ENCODE results near the gene CCT5. TPM values are rescaled to one million over a fixed set of nuclear protein-coding genes. Genes with fewer than 3 reads are reported as not detected.

CCT5 gene
- total and polyA plus RNA-seq, 2 donors (not counting 1 experiment from before 2014, with no cell fraction given), result 74.3 to 77.7 TPM

DNA sequence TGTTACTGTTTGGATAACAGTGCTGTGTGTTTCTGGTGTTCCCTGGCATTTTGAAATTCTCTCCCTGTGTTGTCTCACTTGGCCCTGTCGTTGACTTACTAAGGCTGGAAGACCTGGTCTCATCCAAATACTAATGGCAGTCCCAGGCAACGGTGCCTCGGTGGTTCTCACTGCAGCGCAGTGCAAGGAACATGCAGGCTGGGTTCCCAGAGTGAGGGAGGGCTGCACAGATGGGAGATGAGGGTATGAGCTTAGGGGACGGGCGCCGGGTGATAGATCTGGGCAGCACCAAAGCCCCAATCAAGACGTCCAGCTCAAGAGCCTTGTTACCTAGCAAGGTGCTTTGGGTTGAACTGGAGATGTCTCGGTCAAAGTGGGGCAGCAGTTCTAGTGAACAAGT, 11.0 kb downstream of the CCT5 start:
- no peaks in the 10 kb centered on the region for H3K27me3 Mint-ChIP-seq
- ChIA-PET CTCF (interaction anchor here (1.2 kb wide), 1 partner anchor 23 kb away, joined by 3 read pairs; no protein-coding TSS in a partner anchor), POLR2A (no interaction called here)
- TF ChIP-seq EZH2 (IDR thresholded peaks at IDR 0.05; ENCODE audit: borderline replicate concordance, insufficient read depth, low read depth, low read length, poor library complexity, severe bottlenecking), result no peak
- no peak for TF ChIP-seq CTCF (IDR thresholded peaks at IDR 0.05)
- Histone ChIP-seq H3K27me3 (replicated peaks in 1 of 4; ENCODE audit: control extremely low read depth in 1 of 4, control insufficient read depth in 3 of 4, insufficient read depth in 4 of 4, low read length in 3 of 4) (no peaks in the 10 kb centered on the region), H3K9ac (ENCODE audit: low read length) (no peak overlapping the region), H3K4me3 (ENCODE audit: control extremely low read depth in 1 of 5, extremely low read depth in 1 of 5, insufficient read depth in 1 of 5, low read depth in 2 of 5, low read length in 4 of 5) (no peak overlapping the region), H3K79me2 (ENCODE audit: control insufficient read depth, insufficient read depth, low read length) (no peaks in the 10 kb centered on the region), H3K27ac (ENCODE audit: low read length in 2 of 2) (no peak overlapping the region), H3K36me3 (replicated peaks in 1 of 2; ENCODE audit: control extremely low read depth in 1 of 2, control insufficient read depth in 1 of 2, extremely low read depth in 1 of 2, insufficient read depth in 2 of 2, low read length in 1 of 2) (peaks cover 14 to 86% of the 10 kb centered on the region in 2 experiments), H3K4me2 (replicated peaks; ENCODE audit: low read depth, low read length, poor library complexity, severe bottlenecking) (no peak overlapping the region), H2AFZ (ENCODE audit: insufficient read depth, low read depth, low read length, poor library complexity, severe bottlenecking) (no peak overlapping the region), H3K4me1 (ENCODE audit: control insufficient read depth in 2 of 2, insufficient read depth in 2 of 2, low read length in 2 of 2) (no peaks in the 10 kb centered on the region), H3K9me3 (ENCODE audit: control extremely low read depth in 1 of 3, control insufficient read depth in 2 of 3, insufficient read depth in 1 of 3, low read length in 2 of 3) (no peaks in the 10 kb centered on the region), H4K20me1 (ENCODE audit: control insufficient read depth, insufficient read depth, low read length, poor library complexity, severe bottlenecking) (peaks cover 35% of the 10 kb centered on the region)
- no peak overlapping the region for H3K4me3 Mint-ChIP-seq
- DNase-seq (no peak), ATAC-seq (ENCODE audit: low read depth) (no peak)
- 86% methylated on average over 9 of the region's 9 CpGs for WGBS (ENCODE audit: insufficient coverage)
- no peaks in the 10 kb centered on the region for H3K9me3 Mint-ChIP-seq (ENCODE audit: insufficient read depth)
- intact Hi-C loops (cut with micrococcal nuclease), result no loop called here
- no peaks in the 10 kb centered on the region for H3K4me1 Mint-ChIP-seq
- H3K27ac Mint-ChIP-seq, result no peak overlapping the region

DNA sequence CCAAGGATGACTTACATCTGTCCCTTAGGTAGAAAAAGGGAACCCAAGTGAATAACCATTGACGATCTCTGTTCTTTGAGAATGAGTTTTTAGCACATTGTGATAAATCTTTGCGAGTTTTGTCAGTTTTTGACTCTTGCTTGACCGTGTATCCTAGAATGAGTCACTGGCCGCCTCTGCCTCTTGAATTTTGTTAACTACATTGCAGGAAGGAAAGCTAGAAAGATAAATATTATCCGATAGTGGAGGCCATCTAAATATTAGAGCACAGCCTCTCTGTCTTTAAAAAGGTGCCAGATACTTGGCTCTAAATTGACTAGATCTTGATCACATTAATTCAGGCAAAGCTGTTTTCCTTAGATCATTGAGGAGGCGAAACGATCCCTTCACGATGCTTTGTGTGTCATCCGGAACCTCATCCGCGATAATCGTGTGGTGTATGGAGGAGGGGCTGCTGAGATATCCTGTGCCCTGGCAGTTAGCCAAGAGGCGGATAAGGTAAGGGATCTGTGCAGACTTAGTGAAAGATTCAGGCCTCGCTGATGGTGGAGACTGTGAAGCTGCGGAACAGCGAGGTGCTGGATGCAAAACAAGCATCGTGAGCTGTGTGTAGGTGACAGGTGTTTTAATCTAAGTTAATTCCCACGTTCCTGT, 12.2 kb downstream of the CCT5 start:
- no peak overlapping the region for H3K9ac ChIP-seq (ENCODE audit: low read length)
- H3K4me1 Mint-ChIP-seq, result no peaks in the 10 kb centered on the region
- H3K27ac ChIP-seq (ENCODE audit: low read length in 2 of 2), result no peak overlapping the region
- intact Hi-C loops (cut with micrococcal nuclease), result no loop called here
- ATAC-seq (ENCODE audit: low read depth) (no peak), DNase-seq (no peak)
- WGBS (ENCODE audit: insufficient coverage), result 97% methylated on average over 12 of the region's 18 CpGs
- no peak overlapping the region for H3K4me2 ChIP-seq (replicated peaks; ENCODE audit: low read depth, low read length, poor library complexity, severe bottlenecking)
- ChIA-PET POLR2A (no interaction called here), CTCF (interaction anchor here (0.9 kb wide), 1 partner anchor 28 kb away, joined by 3 read pairs; no protein-coding TSS in a partner anchor)
- H3K27me3 ChIP-seq (replicated peaks in 1 of 4; ENCODE audit: control extremely low read depth in 1 of 4, control insufficient read depth in 3 of 4, insufficient read depth in 4 of 4, low read length in 3 of 4), result no peaks in the 10 kb centered on the region
- TF ChIP-seq CTCF (IDR thresholded peaks at IDR 0.05) (no peak), EZH2 (IDR thresholded peaks at IDR 0.05; ENCODE audit: borderline replicate concordance, insufficient read depth, low read depth, low read length, poor library complexity, severe bottlenecking) (no peak)
- H4K20me1 ChIP-seq (ENCODE audit: control insufficient read depth, insufficient read depth, low read length, poor library complexity, severe bottlenecking), result peaks cover 25% of the 10 kb centered on the region
- no peak overlapping the region for H3K4me3 Mint-ChIP-seq
- no peak overlapping the region for H2AFZ ChIP-seq (ENCODE audit: insufficient read depth, low read depth, low read length, poor library complexity, severe bottlenecking)
- H3K4me1 ChIP-seq (ENCODE audit: control insufficient read depth in 2 of 2, insufficient read depth in 2 of 2, low read length in 2 of 2), result no peaks in the 10 kb centered on the region
- no peak overlapping the region for H3K27ac Mint-ChIP-seq
- H3K9me3 Mint-ChIP-seq (ENCODE audit: insufficient read depth), result no peaks in the 10 kb centered on the region
- no peaks in the 10 kb centered on the region for H3K9me3 ChIP-seq (ENCODE audit: control extremely low read depth in 1 of 3, control insufficient read depth in 2 of 3, insufficient read depth in 1 of 3, low read length in 2 of 3)
- H3K36me3 ChIP-seq (replicated peaks in 1 of 2; ENCODE audit: control extremely low read depth in 1 of 2, control insufficient read depth in 1 of 2, extremely low read depth in 1 of 2, insufficient read depth in 2 of 2, low read length in 1 of 2), result peaks cover 11 to 75% of the 10 kb centered on the region in 2 experiments
- H3K79me2 ChIP-seq (ENCODE audit: control insufficient read depth, insufficient read depth, low read length), result no peaks in the 10 kb centered on the region
- no peak overlapping the region for H3K4me3 ChIP-seq (ENCODE audit: control extremely low read depth in 1 of 5, extremely low read depth in 1 of 5, insufficient read depth in 1 of 5, low read depth in 2 of 5, low read length in 4 of 5)
- H3K27me3 Mint-ChIP-seq, result no peaks in the 10 kb centered on the region
